ENCODE data around the gene PLSCR5.

- TF ChIP-seq CTCF (IDR thresholded peaks at IDR 0.05), result no peak
- TF ChIP-seq POLR2A (IDR thresholded peaks at IDR 0.05), result no peak
Measured at GRCh38 chr3:146585156-146585555, 20.0 kb downstream of the PLSCR5 start.
